Left colon (tissue), 2 donors: ENCODE data around the gene ARMC2. TPM values are rescaled to one million over a fixed set of nuclear protein-coding genes. Genes with fewer than 3 reads are reported as not detected.
"Not testable (repeated sequence)": the region's sequence is repeated elsewhere in the genome, so short reads cannot be mapped to it uniquely, and the experiment has no call there.

ENCODE experiments used
- ATAC-seq: fragments of 200-7000 bp; cut with Tn5 transposase; one replicate; pipeline ENCODE4 v1.9.1; 2020; ENCODE audit warnings: mild to moderate bottlenecking, moderate library complexity
- DNase-seq, 2 donors: peaks; one replicate each; pipeline ENCODE4 v3.0.0-alpha.2; 2020
- intact Hi-C, 2 donors: fragments of 100-400 bp; cut with DNase I in 1 of 2; cut with micrococcal nuclease in 1 of 2; formaldehyde crosslinking; loops; one replicate each; pipeline versions ENCODE4 v1.11.2 to v1.14.0; 2022; cut with DNase I, micrococcal nuclease
- long read RNA-seq: library from polyadenylated mRNA; unstranded; transcript quantifications from one replicate; pipeline ENCODE4 v2.0.0, GENCODE V29; 2021
- total RNA-seq, 2 donors: library from RNA; stranded (reverse); fragmentation: NEBNext Ultra II Directional; extraction: Animal tissue kit (Norgen Biotek cat#: 25700); gene quantifications; one replicate each; pipeline ENCODE4 v1.2.1, GENCODE V29; 2021
- donor health status: DM: no; HTN: no; CAD: no.
- donor health status: DM: yes; HTN: yes; CAD: no.

Gene ARMC2
- 1 to 10 TPM; 3.4 to 3.8 TPM for total RNA-seq
- long read RNA-seq, partial matches to known transcripts = 0 of 2 reads
- long read RNA-seq, other reads (novel, unspliced or antisense) = 1 of 2 reads

GRCh38 chr6:108848116-108848868 is at the start of gene ARMC2:
TSS of gene ARMC2 (plus strand) at chr6:108848422. CDS start at chr6:108854268, 5,846 bp downstream.
- DNase-seq (peak; percentile 89 to 93), ATAC-seq (peak; percentile 98)
- intact Hi-C loops = no loop called here

GRCh38 chr6:108798670-108799353 is 49.4 kb upstream of the ARMC2 start:
- peak; percentile 36 to 43 for DNase-seq
- ATAC-seq = no peak
- intact Hi-C loops = no loop called here

- DNase-seq (no peak), ATAC-seq (no peak)
- intact Hi-C loops = no loop called here
Observed at GRCh38 chr6:108799354-108799717, 48.9 kb upstream of the ARMC2 start.

- intact Hi-C loops = no loop called here
- ATAC-seq = no peak
Observed at GRCh38 chr6:108799791-108800190, 48.4 kb upstream of the ARMC2 start.

GRCh38 chr6:108800427-108800864 is 47.8 kb upstream of the ARMC2 start:
- DNase-seq (no peak), ATAC-seq (no peak)
- intact Hi-C loops = no loop called here

More at GRCh38 chr6:108799791-108800190, 48.4 kb upstream of the ARMC2 start:
- no peak for DNase-seq

- ATAC-seq (no peak), DNase-seq (no peak)
- intact Hi-C loops = no loop called here
Observed at GRCh38 chr6:108801366-108801765, 46.9 kb upstream of the ARMC2 start.

- ATAC-seq (no peak), DNase-seq (no peak)
- intact Hi-C loops = no loop called here
Observed at GRCh38 chr6:108803982-108804490, 44.2 kb upstream of the ARMC2 start.

- ATAC-seq = no peak
- DNase-seq = no peak
- intact Hi-C loops = no loop called here
Observed at GRCh38 chr6:108804956-108805355, 43.3 kb upstream of the ARMC2 start.

GRCh38 chr6:108805611-108806167 is 42.5 kb upstream of the ARMC2 start:
- intact Hi-C loops = no loop called here
- DNase-seq = peak in 1 of 2 donors; percentile 29
- peak; percentile 11 for ATAC-seq

- ATAC-seq = no peak
- no peak for DNase-seq
- intact Hi-C loops = no loop called here
Observed at GRCh38 chr6:108806171-108806570, 42.1 kb upstream of the ARMC2 start.

GRCh38 chr6:108806665-108807064 is 41.6 kb upstream of the ARMC2 start:
- intact Hi-C loops = no loop called here
- DNase-seq (no peak), ATAC-seq (no peak)

- DNase-seq (no peak), ATAC-seq (no peak)
- intact Hi-C loops = no loop called here
Observed at GRCh38 chr6:108807928-108808327, 40.3 kb upstream of the ARMC2 start.

GRCh38 chr6:108809211-108809610 is 39.0 kb upstream of the ARMC2 start:
- DNase-seq (no peak), ATAC-seq (no peak)
- intact Hi-C loops = no loop called here

- intact Hi-C loops = no loop called here
- DNase-seq = no peak
- ATAC-seq = no peak
Observed at GRCh38 chr6:108810057-108810643, 38.1 kb upstream of the ARMC2 start.

- intact Hi-C loops = no loop called here
- DNase-seq (no peak), ATAC-seq (no peak)
Observed at GRCh38 chr6:108811490-108811889, 36.7 kb upstream of the ARMC2 start.

GRCh38 chr6:108813218-108813617 is 35.0 kb upstream of the ARMC2 start:
- ATAC-seq, DNase-seq, intact Hi-C loops: not testable (repeated sequence)

- DNase-seq, intact Hi-C loops, ATAC-seq: not testable (repeated sequence)
Observed at GRCh38 chr6:108817276-108817675, 30.9 kb upstream of the ARMC2 start.

GRCh38 chr6:108820006-108820405 is 28.2 kb upstream of the ARMC2 start:
- ATAC-seq = no peak
- intact Hi-C loops = no loop called here
- DNase-seq = no peak

- DNase-seq = no peak
- intact Hi-C loops = no loop called here
- no peak for ATAC-seq
Observed at GRCh38 chr6:108822401-108822800, 25.8 kb upstream of the ARMC2 start.
